ENCODE results near the gene PHLDB1.
A peak's percentile ranks its signal among the peaks of the same experiment; 100 is the strongest.

PHLDB1 gene

GRCh38 chr11:118640332-118641154 is 33.1 kb downstream of the PHLDB1 start:
- Mint-ChIP-seq H3K9me3 (no peaks in the 10 kb centered on the region), H3K4me1 (no peaks in the 10 kb centered on the region), H3K36me3 (ENCODE audit: insufficient read depth) (no peaks in the 10 kb centered on the region), H3K27ac (ENCODE audit: low read depth) (no peak overlapping the region), H3K27me3 (no peaks in the 10 kb centered on the region), H3K4me3 (no peak overlapping the region)
- ATAC-seq (replicated peaks; ENCODE audit: extremely low read depth, poor library complexity, severe bottlenecking) = no peak
- no peak for DNase-seq (ENCODE audit: low spot score in 2 of 2)

GRCh38 chr11:118641397-118642019 is 34.1 kb downstream of the PHLDB1 start:
- Mint-ChIP-seq H3K4me1 (no peaks in the 10 kb centered on the region), H3K36me3 (ENCODE audit: insufficient read depth) (no peaks in the 10 kb centered on the region), H3K27ac (ENCODE audit: low read depth) (no peak overlapping the region), H3K27me3 (no peaks in the 10 kb centered on the region), H3K9me3 (no peaks in the 10 kb centered on the region), H3K4me3 (no peak overlapping the region)
- ATAC-seq (replicated peaks; ENCODE audit: extremely low read depth, poor library complexity, severe bottlenecking) (no peak), DNase-seq (ENCODE audit: low spot score in 2 of 2) (no peak)

- DNase-seq (ENCODE audit: low spot score in 2 of 2) (no peak), ATAC-seq (replicated peaks; ENCODE audit: extremely low read depth, poor library complexity, severe bottlenecking) (no peak)
- H3K4me3 Mint-ChIP-seq = no peak overlapping the region
- no peaks in the 10 kb centered on the region for H3K9me3 Mint-ChIP-seq
- H3K27me3 Mint-ChIP-seq = no peaks in the 10 kb centered on the region
- H3K4me1 Mint-ChIP-seq = no peaks in the 10 kb centered on the region
- H3K27ac Mint-ChIP-seq (ENCODE audit: low read depth) = no peak overlapping the region
- peaks cover 1% of the 10 kb centered on the region for H3K36me3 Mint-ChIP-seq (ENCODE audit: insufficient read depth)
Measured at GRCh38 chr11:118643142-118643994, 36.0 kb downstream of the PHLDB1 start.

GRCh38 chr11:118643995-118644345 is 36.6 kb downstream of the PHLDB1 start:
- DNase-seq (ENCODE audit: low spot score in 2 of 2) (no peak), ATAC-seq (replicated peaks; ENCODE audit: extremely low read depth, poor library complexity, severe bottlenecking) (no peak)
- H3K36me3 Mint-ChIP-seq (ENCODE audit: insufficient read depth) = peaks cover 1% of the 10 kb centered on the region
- no peak overlapping the region for H3K27ac Mint-ChIP-seq (ENCODE audit: low read depth)
- H3K4me1 Mint-ChIP-seq = no peaks in the 10 kb centered on the region
- H3K27me3 Mint-ChIP-seq = no peaks in the 10 kb centered on the region
- no peaks in the 10 kb centered on the region for H3K9me3 Mint-ChIP-seq
- H3K4me3 Mint-ChIP-seq = no peak overlapping the region

GRCh38 chr11:118644496-118644895 is 37.1 kb downstream of the PHLDB1 start:
- no peak for ATAC-seq (replicated peaks; ENCODE audit: extremely low read depth, poor library complexity, severe bottlenecking)
- H3K27me3 Mint-ChIP-seq = no peaks in the 10 kb centered on the region
- H3K4me1 Mint-ChIP-seq = no peaks in the 10 kb centered on the region
- DNase-seq (ENCODE audit: low spot score in 2 of 2) = no peak
- H3K4me3 Mint-ChIP-seq = no peak overlapping the region
- H3K9me3 Mint-ChIP-seq = no peaks in the 10 kb centered on the region
- peak overlapping the region; percentile 41 for H3K27ac Mint-ChIP-seq (ENCODE audit: low read depth)
- peaks cover 1% of the 10 kb centered on the region for H3K36me3 Mint-ChIP-seq (ENCODE audit: insufficient read depth)

- no peak overlapping the region for H3K4me3 Mint-ChIP-seq
- H3K27me3 Mint-ChIP-seq = no peaks in the 10 kb centered on the region
- H3K36me3 Mint-ChIP-seq (ENCODE audit: insufficient read depth) = peaks cover 1% of the 10 kb centered on the region
- H3K27ac Mint-ChIP-seq (ENCODE audit: low read depth) = peak overlapping the region; percentile 41
- DNase-seq (ENCODE audit: low spot score in 2 of 2) (no peak), ATAC-seq (replicated peaks; ENCODE audit: extremely low read depth, poor library complexity, severe bottlenecking) (no peak)
- H3K9me3 Mint-ChIP-seq = no peaks in the 10 kb centered on the region
- H3K4me1 Mint-ChIP-seq = no peaks in the 10 kb centered on the region
Measured at GRCh38 chr11:118645066-118645715, 37.8 kb downstream of the PHLDB1 start.

GRCh38 chr11:118646393-118646792 is 39.0 kb downstream of the PHLDB1 start:
- DNase-seq (ENCODE audit: low spot score in 2 of 2) (no peak), ATAC-seq (replicated peaks; ENCODE audit: extremely low read depth, poor library complexity, severe bottlenecking) (no peak)
- Mint-ChIP-seq H3K27me3 (no peaks in the 10 kb centered on the region), H3K4me3 (no peak overlapping the region), H3K36me3 (ENCODE audit: insufficient read depth) (peaks cover 1% of the 10 kb centered on the region), H3K4me1 (no peaks in the 10 kb centered on the region), H3K9me3 (no peaks in the 10 kb centered on the region), H3K27ac (ENCODE audit: low read depth) (no peak overlapping the region)

GRCh38 chr11:118648291-118648690 is 40.9 kb downstream of the PHLDB1 start:
- DNase-seq (ENCODE audit: low spot score in 2 of 2) (no peak), ATAC-seq (replicated peaks; ENCODE audit: extremely low read depth, poor library complexity, severe bottlenecking) (no peak)
- peaks cover 8% of the 10 kb centered on the region for H3K4me1 Mint-ChIP-seq
- no peaks in the 10 kb centered on the region for H3K27me3 Mint-ChIP-seq
- H3K27ac Mint-ChIP-seq (ENCODE audit: low read depth) = no peak overlapping the region
- H3K4me3 Mint-ChIP-seq = no peak overlapping the region
- peaks cover 1% of the 10 kb centered on the region for H3K36me3 Mint-ChIP-seq (ENCODE audit: insufficient read depth)
- no peaks in the 10 kb centered on the region for H3K9me3 Mint-ChIP-seq

- Mint-ChIP-seq H3K4me3 (no peak overlapping the region), H3K27ac (ENCODE audit: low read depth) (no peak overlapping the region), H3K36me3 (ENCODE audit: insufficient read depth) (peaks cover 1% of the 10 kb centered on the region), H3K27me3 (no peaks in the 10 kb centered on the region), H3K4me1 (peaks cover 8% of the 10 kb centered on the region), H3K9me3 (no peaks in the 10 kb centered on the region)
- DNase-seq (ENCODE audit: low spot score in 2 of 2) = no peak
- ATAC-seq (replicated peaks; ENCODE audit: extremely low read depth, poor library complexity, severe bottlenecking) = no peak
Measured at GRCh38 chr11:118649941-118650340, 42.5 kb downstream of the PHLDB1 start.

- H3K4me3 Mint-ChIP-seq = no peak overlapping the region
- peaks cover 1% of the 10 kb centered on the region for H3K36me3 Mint-ChIP-seq (ENCODE audit: insufficient read depth)
- H3K27ac Mint-ChIP-seq (ENCODE audit: low read depth) = no peak overlapping the region
- DNase-seq (ENCODE audit: low spot score in 2 of 2) (no peak), ATAC-seq (replicated peaks; ENCODE audit: extremely low read depth, poor library complexity, severe bottlenecking) (no peak)
- H3K27me3 Mint-ChIP-seq = no peaks in the 10 kb centered on the region
- H3K9me3 Mint-ChIP-seq = no peaks in the 10 kb centered on the region
- H3K4me1 Mint-ChIP-seq = peaks cover 8% of the 10 kb centered on the region
Measured at GRCh38 chr11:118650366-118650765, 43.0 kb downstream of the PHLDB1 start.

- peak overlapping the region; percentile 19 for H3K27ac Mint-ChIP-seq (ENCODE audit: low read depth)
Measured at GRCh38 chr11:118651820-118652219, 44.4 kb downstream of the PHLDB1 start.

GRCh38 chr11:118652681-118653181 is 45.3 kb downstream of the PHLDB1 start:
- Mint-ChIP-seq H3K4me1 (peaks cover 8% of the 10 kb centered on the region), H3K4me3 (no peak overlapping the region)

More at GRCh38 chr11:118651820-118652219, 44.4 kb downstream of the PHLDB1 start:
- Mint-ChIP-seq H3K27me3 (no peaks in the 10 kb centered on the region), H3K4me3 (no peak overlapping the region), H3K36me3 (ENCODE audit: insufficient read depth) (no peaks in the 10 kb centered on the region), H3K4me1 (peaks cover 8% of the 10 kb centered on the region), H3K9me3 (no peaks in the 10 kb centered on the region)
- ATAC-seq (replicated peaks; ENCODE audit: extremely low read depth, poor library complexity, severe bottlenecking) = no peak
- DNase-seq (ENCODE audit: low spot score in 2 of 2) = no peak

More at GRCh38 chr11:118652681-118653181, 45.3 kb downstream of the PHLDB1 start:
- DNase-seq (ENCODE audit: low spot score in 2 of 2) = no peak
- Mint-ChIP-seq H3K9me3 (no peaks in the 10 kb centered on the region), H3K27ac (ENCODE audit: low read depth) (peak overlapping the region; percentile 19), H3K27me3 (no peaks in the 10 kb centered on the region), H3K36me3 (ENCODE audit: insufficient read depth) (no peaks in the 10 kb centered on the region)
- no peak for ATAC-seq (replicated peaks; ENCODE audit: extremely low read depth, poor library complexity, severe bottlenecking)
